ENCODE measurements around the gene DNAJC15.

- TF ChIP-seq TAF1 (IDR thresholded peaks at IDR 0.05; ENCODE audit: borderline replicate concordance, low read depth, low read length) (no peak), POLR2AphosphoS5 (IDR thresholded peaks at IDR 0.05; ENCODE audit: low read depth, low read length) (no peak), POLR2A (IDR thresholded peaks at IDR 0.05; ENCODE audit: low read depth, low read length) (no peak)
Observed at GRCh38 chr13:43077906-43078305, 54.5 kb downstream of the DNAJC15 start.
